ENCODE data around the gene FANCM.
"Not testable (repeated sequence)": the region's sequence is repeated elsewhere in the genome, so short reads cannot be mapped to it uniquely, and the experiment has no call there.

The FANCM gene

DNA sequence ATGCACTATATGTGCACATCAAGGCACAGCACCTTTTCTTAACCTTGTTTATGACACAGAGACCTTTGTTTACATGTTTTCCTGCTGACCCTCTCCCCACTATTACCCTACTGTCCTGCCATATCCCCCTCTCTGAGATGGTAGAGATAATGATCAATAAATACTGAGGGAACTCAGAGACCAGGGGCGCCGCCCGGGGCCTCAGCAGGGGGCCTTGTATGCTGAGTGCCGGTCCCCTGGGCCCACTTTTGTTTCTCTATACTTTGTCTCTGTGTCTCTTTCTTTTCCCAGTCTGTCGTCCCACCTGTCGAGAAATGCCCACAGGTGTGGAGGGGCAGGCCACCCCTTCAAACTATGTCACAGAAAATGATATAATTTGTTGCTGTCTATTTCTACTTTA is 78.6 kb downstream of the FANCM start:
- peaks cover 62% of the 10 kb centered on the region for H3K36me3 ChIP-seq (ENCODE audit: insufficient read depth, low read length)
- not testable (repeated sequence) for H3K27me3 ChIP-seq (ENCODE audit: insufficient read depth, low read length); H3K9me3 ChIP-seq (ENCODE audit: low read length); H3K4me3 ChIP-seq (ENCODE audit: low read length); H2AFZ ChIP-seq (ENCODE audit: low read depth, low read length); H3K4me1 ChIP-seq (ENCODE audit: insufficient read depth, low read length)

DNA sequence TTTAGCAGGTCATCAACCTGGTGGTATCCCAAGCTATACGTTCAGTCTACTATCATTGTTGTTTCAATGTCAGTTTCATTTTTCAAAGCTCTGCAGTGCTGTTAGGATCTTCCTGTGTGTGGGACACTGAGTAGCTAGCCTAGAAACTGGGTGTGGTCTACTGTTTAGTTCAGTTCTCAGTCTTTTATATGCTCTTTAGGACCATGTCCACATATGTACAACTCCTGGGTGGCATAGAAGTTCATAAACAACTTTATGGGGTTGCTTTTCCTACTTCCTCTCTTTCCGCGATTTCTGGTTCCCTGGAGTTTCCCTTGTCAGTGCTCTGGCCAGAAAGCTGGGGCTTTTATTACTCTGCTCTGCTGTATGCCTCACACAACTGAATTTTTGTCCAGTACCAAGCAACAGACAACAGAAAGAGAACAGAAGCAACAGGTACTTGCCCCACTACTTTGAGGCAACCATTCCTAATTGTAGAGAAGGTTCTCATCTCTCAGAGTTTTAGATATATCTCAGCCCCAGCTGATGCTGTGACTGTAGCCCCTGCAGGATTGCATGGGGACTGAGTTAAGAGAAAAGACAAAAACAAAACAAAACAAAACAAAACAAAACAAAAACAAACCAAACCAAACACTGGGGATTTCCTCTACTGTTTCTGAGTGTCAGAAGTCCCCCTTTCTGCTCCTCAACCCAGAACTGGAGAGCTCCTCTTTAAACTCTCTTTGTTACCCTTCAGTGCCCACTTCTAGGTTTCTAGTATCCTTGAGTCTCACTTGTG is 86.9 kb downstream of the FANCM start:
- Histone ChIP-seq H3K9me3 (ENCODE audit: low read length) (no peaks in the 10 kb centered on the region), H2AFZ (ENCODE audit: low read depth, low read length) (no peak overlapping the region), H3K36me3 (ENCODE audit: insufficient read depth, low read length) (peaks cover 46% of the 10 kb centered on the region), H3K27me3 (ENCODE audit: insufficient read depth, low read length) (no peaks in the 10 kb centered on the region), H3K4me1 (ENCODE audit: insufficient read depth, low read length) (no peaks in the 10 kb centered on the region), H3K4me3 (ENCODE audit: low read length) (no peak overlapping the region)

DNA sequence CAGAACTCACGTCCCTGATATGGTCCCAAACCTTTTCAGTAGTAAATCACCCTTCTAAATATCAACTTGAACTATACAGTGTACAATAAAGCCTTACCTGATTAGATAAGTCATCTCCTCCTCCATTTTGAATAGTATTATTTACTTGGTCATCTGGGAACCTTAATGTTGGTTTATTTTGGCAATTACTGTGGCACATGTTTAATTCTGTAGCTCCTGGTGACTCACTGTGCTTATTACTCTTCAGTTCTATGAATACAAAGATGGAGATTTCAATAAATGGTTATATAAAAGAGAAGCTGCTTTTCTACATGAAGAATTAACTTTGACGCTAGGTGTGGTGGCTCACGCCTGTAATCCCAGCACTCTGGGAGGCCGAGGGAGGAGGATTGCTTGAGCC is 91.8 kb downstream of the FANCM start:
- Histone ChIP-seq H2AFZ (ENCODE audit: low read depth, low read length) (no peak overlapping the region), H3K4me3 (ENCODE audit: low read length) (no peak overlapping the region), H3K36me3 (ENCODE audit: insufficient read depth, low read length) (peaks cover 75% of the 10 kb centered on the region), H3K27me3 (ENCODE audit: insufficient read depth, low read length) (no peaks in the 10 kb centered on the region), H3K4me1 (ENCODE audit: insufficient read depth, low read length) (no peaks in the 10 kb centered on the region), H3K9me3 (ENCODE audit: low read length) (no peaks in the 10 kb centered on the region)

DNA sequence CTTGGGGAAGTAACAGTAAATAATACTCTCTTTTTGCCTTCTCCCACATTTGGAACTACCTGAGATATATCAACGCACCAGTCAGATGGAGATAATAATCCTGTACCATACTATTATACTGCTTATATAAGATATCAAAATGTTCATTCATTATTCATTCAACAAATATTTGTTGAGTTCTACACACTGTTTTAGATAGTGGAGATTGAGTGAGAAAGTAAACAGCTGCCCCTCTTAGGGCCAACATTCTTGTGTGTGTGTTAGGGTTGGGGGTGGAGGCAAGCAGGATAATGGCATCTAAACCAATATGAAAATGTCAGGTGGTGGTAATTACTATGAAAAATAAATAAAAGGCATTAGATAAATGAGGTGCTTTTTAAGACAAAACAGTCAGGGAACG is 103.3 kb downstream of the FANCM start:
- no peak overlapping the region for H3K4me3 ChIP-seq (ENCODE audit: low read length)
- H3K9me3 ChIP-seq (ENCODE audit: low read length) = no peaks in the 10 kb centered on the region
- no peaks in the 10 kb centered on the region for H3K4me1 ChIP-seq (ENCODE audit: insufficient read depth, low read length)
- no peak overlapping the region for H2AFZ ChIP-seq (ENCODE audit: low read depth, low read length)
- H3K27me3 ChIP-seq (ENCODE audit: insufficient read depth, low read length) = no peaks in the 10 kb centered on the region
- H3K36me3 ChIP-seq (ENCODE audit: insufficient read depth, low read length) = peaks cover 19% of the 10 kb centered on the region

DNA sequence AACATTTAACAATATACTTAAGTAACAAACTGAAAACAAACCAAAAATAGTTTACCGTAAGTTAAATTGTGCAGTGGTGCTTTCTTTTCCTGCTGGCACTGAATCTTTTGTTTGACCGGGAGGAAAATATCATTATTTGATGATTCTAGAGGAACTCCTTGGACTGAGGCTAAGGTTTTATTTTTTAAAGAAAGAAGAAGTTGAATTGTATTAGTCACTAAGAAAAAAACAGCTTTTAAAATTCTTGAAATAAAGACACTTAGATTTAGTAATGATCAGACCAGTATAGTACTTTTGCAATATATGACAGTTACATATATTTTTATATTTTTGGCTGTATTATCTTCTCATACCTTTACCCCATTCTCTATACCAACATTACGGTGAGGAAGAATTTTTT is 107.0 kb downstream of the FANCM start:
- H2AFZ ChIP-seq (ENCODE audit: low read depth, low read length) = no peak overlapping the region
- H3K4me1 ChIP-seq (ENCODE audit: insufficient read depth, low read length) = no peaks in the 10 kb centered on the region
- H3K27me3 ChIP-seq (ENCODE audit: insufficient read depth, low read length) = no peaks in the 10 kb centered on the region
- peaks cover 6% of the 10 kb centered on the region for H3K36me3 ChIP-seq (ENCODE audit: insufficient read depth, low read length)
- H3K4me3 ChIP-seq (ENCODE audit: low read length) = no peak overlapping the region
- H3K9me3 ChIP-seq (ENCODE audit: low read length) = no peaks in the 10 kb centered on the region

DNA sequence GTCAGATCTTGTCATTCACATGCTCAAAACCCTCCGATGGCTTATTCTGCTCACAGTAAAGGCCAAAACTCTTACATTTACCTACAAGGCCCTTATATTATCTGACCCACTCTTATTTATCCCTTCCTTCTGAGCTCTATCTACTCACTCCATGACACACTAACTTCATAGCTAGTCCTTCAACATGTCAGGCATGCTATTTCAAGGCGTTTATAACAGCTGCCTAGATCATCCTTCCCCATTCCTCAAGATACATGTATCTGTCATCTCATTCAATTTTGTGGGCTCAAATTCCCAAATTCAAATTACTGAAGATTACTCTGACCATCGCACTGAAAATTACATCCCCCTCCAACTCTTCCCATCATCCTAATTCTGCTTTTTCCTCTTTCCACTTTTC is 110.4 kb downstream of the FANCM start:
- H3K4me3 ChIP-seq (ENCODE audit: low read length) = no peak overlapping the region
- peaks cover under 1% of the 10 kb centered on the region for H3K4me1 ChIP-seq (ENCODE audit: insufficient read depth, low read length)
- peaks cover 2% of the 10 kb centered on the region for H3K36me3 ChIP-seq (ENCODE audit: insufficient read depth, low read length)
- H3K27me3 ChIP-seq (ENCODE audit: insufficient read depth, low read length) = no peaks in the 10 kb centered on the region
- H2AFZ ChIP-seq (ENCODE audit: low read depth, low read length) = no peak overlapping the region
- H3K9me3 ChIP-seq (ENCODE audit: low read length) = no peaks in the 10 kb centered on the region

DNA sequence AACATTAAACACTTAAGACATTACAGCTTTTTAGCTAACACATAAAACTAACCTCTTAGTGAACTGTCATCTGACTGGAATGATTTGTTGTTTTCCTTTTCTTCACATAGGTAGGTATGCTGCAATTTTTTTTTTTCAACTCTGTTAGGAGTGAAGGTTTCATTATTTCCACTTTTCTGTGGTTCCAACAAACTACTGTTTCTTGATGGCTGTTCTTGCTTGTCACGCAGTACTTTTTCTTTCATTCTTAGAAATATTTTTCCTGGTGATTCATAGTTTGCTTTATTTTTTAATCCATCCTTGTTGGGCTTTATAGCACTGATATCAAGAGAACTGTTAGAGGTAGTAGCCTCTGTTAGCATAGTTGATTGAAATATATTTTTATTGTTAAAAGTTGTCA is 111.0 kb downstream of the FANCM start:
- Histone ChIP-seq H2AFZ (ENCODE audit: low read depth, low read length) (no peak overlapping the region), H3K9me3 (ENCODE audit: low read length) (no peaks in the 10 kb centered on the region), H3K4me3 (ENCODE audit: low read length) (no peak overlapping the region), H3K4me1 (ENCODE audit: insufficient read depth, low read length) (peaks cover 5% of the 10 kb centered on the region), H3K27me3 (ENCODE audit: insufficient read depth, low read length) (no peaks in the 10 kb centered on the region), H3K36me3 (ENCODE audit: insufficient read depth, low read length) (peaks cover under 1% of the 10 kb centered on the region)

DNA sequence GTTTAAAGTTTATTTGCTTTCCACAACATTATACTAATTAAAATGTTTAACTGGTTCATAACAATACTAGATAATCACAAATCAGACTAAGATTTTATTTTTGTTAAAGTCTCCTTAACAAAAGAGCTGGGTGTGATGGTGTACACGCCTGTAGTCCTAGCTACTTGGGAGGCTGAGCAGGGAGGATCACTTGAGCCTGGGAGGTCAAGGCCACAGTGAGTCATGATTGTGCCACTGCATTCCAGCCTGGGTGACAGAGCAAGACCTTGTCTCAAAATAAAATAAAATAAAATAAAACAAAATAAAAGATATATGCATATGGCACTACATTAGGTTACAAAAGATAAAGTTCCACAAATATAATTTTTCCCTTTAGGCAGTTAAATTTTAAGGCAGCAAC is 111.7 kb downstream of the FANCM start:
- no peak overlapping the region for H2AFZ ChIP-seq (ENCODE audit: low read depth, low read length)
- H3K27me3 ChIP-seq (ENCODE audit: insufficient read depth, low read length) = no peaks in the 10 kb centered on the region
- no peaks in the 10 kb centered on the region for H3K9me3 ChIP-seq (ENCODE audit: low read length)
- no peak overlapping the region for H3K4me3 ChIP-seq (ENCODE audit: low read length)
- H3K36me3 ChIP-seq (ENCODE audit: insufficient read depth, low read length) = no peaks in the 10 kb centered on the region
- H3K4me1 ChIP-seq (ENCODE audit: insufficient read depth, low read length) = peaks cover 10% of the 10 kb centered on the region

DNA sequence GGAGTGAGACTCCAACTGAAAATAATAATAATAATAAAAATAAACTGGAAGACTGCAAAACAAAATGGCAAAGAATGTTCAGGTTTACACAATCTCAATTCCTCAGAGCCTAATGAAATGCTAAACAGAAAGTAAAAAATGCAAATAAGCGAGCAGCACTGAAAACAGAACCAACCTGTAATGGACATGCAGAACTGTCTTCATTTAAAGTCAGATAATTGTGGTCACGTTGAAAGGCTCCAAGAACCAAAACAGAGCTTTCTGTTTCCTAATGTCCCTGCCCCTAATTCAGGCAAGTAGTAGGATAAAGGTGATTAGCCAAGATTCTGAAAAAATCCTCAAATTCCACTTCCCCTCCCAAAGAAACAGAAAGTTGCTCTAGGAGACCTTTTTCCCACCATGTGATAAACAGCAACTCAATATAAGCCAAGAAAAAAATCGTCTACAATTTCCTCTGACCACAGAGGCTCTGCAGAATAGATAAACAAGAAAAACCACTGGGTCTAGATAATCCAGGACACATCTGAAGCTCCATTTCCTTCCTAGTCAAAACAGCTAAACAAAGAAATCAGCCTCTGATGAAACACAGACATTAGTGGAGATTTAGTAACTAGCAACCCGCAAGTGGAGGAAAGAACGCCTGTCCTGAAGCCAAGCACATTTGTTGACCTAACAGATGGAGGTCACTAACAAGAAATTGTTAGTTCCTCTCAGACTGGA is 114.3 kb downstream of the FANCM start:
- no peak overlapping the region for H3K4me3 ChIP-seq (ENCODE audit: low read length)
- peaks cover 2% of the 10 kb centered on the region for H3K9me3 ChIP-seq (ENCODE audit: low read length)
- no peaks in the 10 kb centered on the region for H3K36me3 ChIP-seq (ENCODE audit: insufficient read depth, low read length)
- peaks cover 11% of the 10 kb centered on the region for H3K4me1 ChIP-seq (ENCODE audit: insufficient read depth, low read length)
- H2AFZ ChIP-seq (ENCODE audit: low read depth, low read length) = no peak overlapping the region
- no peaks in the 10 kb centered on the region for H3K27me3 ChIP-seq (ENCODE audit: insufficient read depth, low read length)
